ENCODE data around the gene GRM7.

- TF ChIP-seq EZH2phosphoT487 (IDR thresholded peaks at IDR 0.05; ENCODE audit: borderline replicate concordance, low read length) (no peak), CTCF (conservative IDR thresholded peaks at IDR 0.05; ENCODE audit: low read depth, low read length) (no peak), EZH2 (IDR thresholded peaks at IDR 0.05; ENCODE audit: low read length, unreplicated experiment) (no peak)
These were observed 410.7 kb downstream of the GRM7 start for GRCh38 chr3:7271631-7272030.

All from PC-3 (cell line).